GM21367 (cell line): ENCODE data around the gene GDPD5.
"Not testable (repeated sequence)": the region's sequence is repeated elsewhere in the genome, so short reads cannot be mapped to it uniquely, and the experiment has no call there.

Source experiments
- ATAC-seq: cut with Tn5 transposase; IDR thresholded peaks from one replicate; pipeline ENCODE4 v1.9.1; 2021; ENCODE audit not compliant: unreplicated experiment

Gene GDPD5

GRCh38 chr11:75431533-75432525, 93.9 kb downstream of the GDPD5 start:
- no peak for ATAC-seq

GRCh38 chr11:75430714-75431532, 94.8 kb downstream of the GDPD5 start:
- no peak for ATAC-seq

GRCh38 chr11:75429902-75430713, 95.6 kb downstream of the GDPD5 start:
- no peak for ATAC-seq

GRCh38 chr11:75429641-75429901, 96.2 kb downstream of the GDPD5 start:
- ATAC-seq, result no peak

- ATAC-seq, result no peak
These were observed 96.6 kb downstream of the GDPD5 start for GRCh38 chr11:75428989-75429640.

- ATAC-seq, result no peak
These were observed 97.4 kb downstream of the GDPD5 start for GRCh38 chr11:75428281-75428724.

GRCh38 chr11:75427181-75427580, 98.6 kb downstream of the GDPD5 start:
- no peak for ATAC-seq

- no peak for ATAC-seq
These were observed 99.0 kb downstream of the GDPD5 start for GRCh38 chr11:75426720-75427086.

- no peak for ATAC-seq
These were observed 100.3 kb downstream of the GDPD5 start for GRCh38 chr11:75425422-75425821.

- no peak for ATAC-seq
These were observed 101.3 kb downstream of the GDPD5 start for GRCh38 chr11:75424396-75424795.

GRCh38 chr11:75423721-75424120, 102.0 kb downstream of the GDPD5 start:
- ATAC-seq, result no peak

GRCh38 chr11:75422248-75423231, 103.2 kb downstream of the GDPD5 start:
- ATAC-seq, result no peak

GRCh38 chr11:75421902-75422247, 103.9 kb downstream of the GDPD5 start:
- no peak for ATAC-seq

- ATAC-seq, result no peak
These were observed 104.6 kb downstream of the GDPD5 start for GRCh38 chr11:75421035-75421602.

- no peak for ATAC-seq
These were observed 105.3 kb downstream of the GDPD5 start for GRCh38 chr11:75420224-75421034.

- no peak for ATAC-seq
These were observed 111.9 kb downstream of the GDPD5 start for GRCh38 chr11:75413864-75414263.

- not testable (repeated sequence) for ATAC-seq
These were observed 112.6 kb downstream of the GDPD5 start for GRCh38 chr11:75413146-75413545.

- ATAC-seq, result not testable (repeated sequence)
These were observed 115.8 kb downstream of the GDPD5 start for GRCh38 chr11:75409971-75410370.

- ATAC-seq, result no peak
These were observed 116.9 kb downstream of the GDPD5 start for GRCh38 chr11:75408957-75409219.
